GM18858 (cell line): ENCODE measurements around the gene TMEM217.
"Not testable (repeated sequence)": the region's sequence is repeated elsewhere in the genome, so short reads cannot be mapped to it uniquely, and the experiment has no call there.

Experiments
- ATAC-seq: cut with Tn5 transposase; IDR thresholded peaks from one replicate; pipeline ENCODE4 v1.9.1; 2021; ENCODE audit not compliant: unreplicated experiment

TMEM217 gene

GRCh38 chr6:37257634-37258404 lies at the start of gene TMEM217, which contains the start of gene TBC1D22B:
Gene TMEM217 (minus strand): TSS chr6:37258144. CDS start chr6:37219030, 39,114 bp downstream.
Gene TBC1D22B (plus strand): TSS chr6:37257772. CDS start chr6:37257918, 146 bp downstream.
- ATAC-seq: peak; percentile 72

- not testable (repeated sequence) for ATAC-seq
These were observed 49.5 kb upstream of the TMEM217 start for GRCh38 chr6:37307484-37307883.

- no peak for ATAC-seq
These were observed 48.8 kb upstream of the TMEM217 start for GRCh38 chr6:37306624-37307222.

GRCh38 chr6:37305841-37306425 lies 48.0 kb upstream of the TMEM217 start:
- no peak for ATAC-seq

- ATAC-seq: no peak
These were observed 46.8 kb upstream of the TMEM217 start for GRCh38 chr6:37304766-37305165.

GRCh38 chr6:37303891-37304503 lies 46.1 kb upstream of the TMEM217 start:
- no peak for ATAC-seq

GRCh38 chr6:37303091-37303660 lies 45.2 kb upstream of the TMEM217 start:
- no peak for ATAC-seq

GRCh38 chr6:37302086-37302686 lies 44.2 kb upstream of the TMEM217 start:
- ATAC-seq: no peak

- no peak for ATAC-seq
These were observed 42.0 kb upstream of the TMEM217 start for GRCh38 chr6:37299990-37300389.

GRCh38 chr6:37298958-37299357 lies 41.0 kb upstream of the TMEM217 start:
- ATAC-seq: no peak

GRCh38 chr6:37297637-37298036 lies 39.7 kb upstream of the TMEM217 start:
- not testable (repeated sequence) for ATAC-seq

GRCh38 chr6:37293426-37293825 lies 35.5 kb upstream of the TMEM217 start:
- no peak for ATAC-seq

- no peak for ATAC-seq
These were observed 32.0 kb upstream of the TMEM217 start for GRCh38 chr6:37289931-37290330.

- no peak for ATAC-seq
These were observed 30.3 kb upstream of the TMEM217 start for GRCh38 chr6:37288247-37288646.

GRCh38 chr6:37287519-37288157 lies 29.7 kb upstream of the TMEM217 start:
- no peak for ATAC-seq

- ATAC-seq: no peak
These were observed 27.9 kb upstream of the TMEM217 start for GRCh38 chr6:37285861-37286311.

- no peak for ATAC-seq
These were observed 26.8 kb upstream of the TMEM217 start for GRCh38 chr6:37284781-37285180.

GRCh38 chr6:37283671-37284151 lies 25.8 kb upstream of the TMEM217 start:
- ATAC-seq: no peak

- no peak for ATAC-seq
These were observed 25.3 kb upstream of the TMEM217 start for GRCh38 chr6:37283268-37283667.

- ATAC-seq: no peak
These were observed 24.4 kb upstream of the TMEM217 start for GRCh38 chr6:37282371-37282770.
